DOHH2 (cell line): Measurements from ENCODE around the gene SMU1.

Experiments
- CTCF ChIP-seq: fragments of 200-600 bp; sonication (generic); IDR thresholded peaks from one replicate; pipeline ENCODE4 v1.5.1; 2014; ENCODE audit warnings: antibody characterized with exemption, mild to moderate bottlenecking, low read depth, low read length; ENCODE audit not compliant: poor library complexity, severe bottlenecking
- EZH2phosphoT487 ChIP-seq: fragments of 200-600 bp; sonication (generic); IDR thresholded peaks from 2 replicates; pipeline ENCODE4 v1.6.1; 2017; ENCODE audit warnings: borderline replicate concordance, mild to moderate bottlenecking, antibody characterized with exemption, low read length, moderate library complexity, mixed read lengths

GRCh38 chr9:33065157-33066076 lies 11.1 kb downstream of the SMU1 start:
- TF ChIP-seq CTCF (no peak), EZH2phosphoT487 (no peak)
